Omental fat pad (tissue), 4 donors: ENCODE results near the gene IL15RA. TPM values are rescaled to one million over a fixed set of nuclear protein-coding genes. Genes with fewer than 3 reads are reported as not detected.

ENCODE experiments used
- ATAC-seq: fragments of 150-250 bp; one replicate; pipeline ENCODE4 v1.9.1; 2016; ENCODE audit warnings: mild to moderate bottlenecking, moderate library complexity; ENCODE audit not compliant: low FRiP score
- DNase-seq: peaks from one replicate; pipeline ENCODE4 v3.0.0-alpha.2; 2019; ENCODE audit warnings: low spot score
- CTCF ChIP-seq, 3 donors: fragments of 450-650 bp; IDR thresholded peaks; one replicate each; pipeline ENCODE4 v1.5.1; 2016 to 2017; ENCODE audit warnings: antibody characterized with exemption in 3 of 3, mild to moderate bottlenecking in 3 of 3, moderate library complexity in 2 of 3
- total RNA-seq, 4 donors: library from RNA; depleted of rRNA; stranded (reverse); fragments of >200 nt; gene quantifications; one replicate each; pipeline ENCODE4 v1.1.0, GENCODE V29; 2016

Gene IL15RA
- total RNA-seq, 4 donors from 2014 or later: 18.7 to 71.6 (median 26.8) TPM

- ATAC-seq (no peak), DNase-seq (no peak)
- TF ChIP-seq CTCF (IDR thresholded peaks at IDR 0.05): no peak
Measured at GRCh38 chr10:5970527-5970926, 6.8 kb downstream of the IL15RA start.

- no peak for TF ChIP-seq CTCF (IDR thresholded peaks at IDR 0.05)
- DNase-seq (no peak), ATAC-seq (no peak)
Measured at GRCh38 chr10:5970066-5970465, 7.3 kb downstream of the IL15RA start.

- TF ChIP-seq CTCF (IDR thresholded peaks at IDR 0.05): no peak
- no peak for DNase-seq
- no peak for ATAC-seq
Measured at GRCh38 chr10:5968681-5969453, 8.5 kb downstream of the IL15RA start.

- no peak for TF ChIP-seq CTCF (IDR thresholded peaks at IDR 0.05)
- DNase-seq: no peak
Measured at GRCh38 chr10:5968037-5968680, 9.2 kb downstream of the IL15RA start.

GRCh38 chr10:5965266-5965665 is 12.1 kb downstream of the IL15RA start:
- no peak for TF ChIP-seq CTCF (IDR thresholded peaks at IDR 0.05)
- ATAC-seq: no peak
- DNase-seq: peak; percentile 5

More at GRCh38 chr10:5968037-5968680, 9.2 kb downstream of the IL15RA start:
- ATAC-seq: no peak

GRCh38 chr10:5964736-5965135 is 12.6 kb downstream of the IL15RA start:
- ATAC-seq: no peak
- peak; percentile 10 for DNase-seq
- TF ChIP-seq CTCF (IDR thresholded peaks at IDR 0.05): no peak

GRCh38 chr10:5963591-5963990 is 13.8 kb downstream of the IL15RA start:
- TF ChIP-seq CTCF (IDR thresholded peaks at IDR 0.05): no peak
- ATAC-seq (no peak), DNase-seq (no peak)
